IPS DF 4.7 (cell line): ENCODE measurements around the gene KCNQ1.

Experiments used
- DNase-seq: peaks from one replicate; pipeline ENCODE4 v3.0.0-alpha.2; 2013; ENCODE audit warnings: low spot score; ENCODE audit errors: extremely low read depth

The KCNQ1 gene

GRCh38 chr11:2803186-2804091 is 358.6 kb downstream of the KCNQ1 start:
- no peak for DNase-seq

DNA sequence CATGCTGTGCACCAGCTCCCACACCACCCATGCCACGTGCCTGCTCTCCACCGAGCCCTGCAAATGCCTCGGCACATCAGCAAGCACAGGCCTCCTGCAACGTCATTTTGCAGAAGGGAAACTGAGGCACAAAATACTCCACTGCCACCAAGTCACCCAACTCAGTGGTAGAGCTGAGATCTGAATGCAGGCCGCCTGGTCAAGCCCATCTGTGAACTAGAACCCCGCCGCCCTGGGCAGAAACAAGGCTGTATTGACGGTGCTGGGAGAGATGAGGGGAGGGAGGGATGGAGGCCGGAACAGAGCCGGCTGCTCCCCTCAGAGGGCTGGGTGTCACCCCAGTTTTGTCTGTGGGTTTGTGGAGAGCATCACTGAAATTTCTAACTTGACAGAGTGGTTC is 359.4 kb downstream of the KCNQ1 start:
- DNase-seq = no peak

DNA sequence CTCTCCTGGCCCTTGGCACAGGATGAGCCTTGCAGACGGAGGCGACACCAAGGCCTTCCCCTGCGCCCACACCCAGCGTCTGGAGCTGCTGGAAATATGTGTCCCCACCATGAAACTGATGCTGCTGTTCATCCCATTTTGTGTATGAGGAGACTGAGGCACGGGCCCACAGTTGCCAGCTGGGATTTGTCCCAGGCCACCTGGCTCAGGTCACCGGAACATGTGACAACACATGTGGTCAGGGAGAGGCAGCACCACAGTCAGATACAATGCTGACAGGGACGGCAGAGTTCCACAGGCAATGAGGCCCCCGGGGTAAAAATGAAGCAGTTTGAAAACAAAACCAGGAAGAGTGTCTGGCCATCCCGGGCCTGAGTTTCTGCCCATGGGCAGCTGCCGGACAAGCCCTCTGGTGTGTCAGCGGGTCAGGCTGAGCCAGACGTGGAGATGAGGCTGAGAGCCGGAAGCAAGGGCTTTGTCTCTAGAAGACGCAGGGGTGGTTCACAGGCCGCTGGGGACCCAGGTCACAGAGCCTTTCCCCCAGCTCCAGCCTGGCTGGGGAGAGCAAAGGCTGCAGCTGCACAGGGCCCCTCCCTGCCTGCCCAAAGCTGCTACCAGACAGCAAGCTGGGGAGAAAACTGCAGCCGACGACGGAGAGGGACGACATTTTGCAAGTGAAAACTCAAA is 360.0 kb downstream of the KCNQ1 start:
- no peak for DNase-seq

DNA sequence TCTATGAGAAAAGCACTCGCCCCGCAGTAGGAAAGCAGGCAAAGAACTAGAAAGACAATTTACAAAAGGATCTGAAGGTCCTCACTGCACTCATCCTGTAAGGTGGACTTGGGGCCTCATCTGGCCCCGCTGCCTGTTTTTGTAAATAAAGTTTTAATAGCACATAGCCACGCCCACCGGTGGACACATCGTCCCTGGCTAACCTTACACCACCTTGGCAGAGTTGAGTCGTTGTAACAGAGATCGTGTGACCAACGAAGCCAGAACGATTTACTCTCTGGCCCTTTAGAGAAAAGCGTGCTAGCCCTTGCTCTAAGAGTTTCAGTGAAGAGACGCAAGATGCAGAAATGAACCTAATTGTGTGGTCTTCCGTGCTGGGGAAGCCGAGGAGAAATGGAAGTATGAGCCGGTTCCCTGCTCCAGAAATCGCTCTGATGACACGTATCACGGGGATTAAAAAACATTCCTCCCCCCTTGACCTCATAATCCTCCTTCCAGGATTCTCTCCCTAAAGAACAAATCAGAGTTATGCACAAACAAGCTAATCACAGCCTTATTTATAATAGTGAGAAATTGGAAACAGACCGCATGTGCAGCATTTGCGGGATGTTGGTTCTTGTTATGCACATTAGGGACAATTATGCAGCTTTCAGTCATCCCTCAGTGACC is 360.7 kb downstream of the KCNQ1 start:
- DNase-seq = no peak

DNA sequence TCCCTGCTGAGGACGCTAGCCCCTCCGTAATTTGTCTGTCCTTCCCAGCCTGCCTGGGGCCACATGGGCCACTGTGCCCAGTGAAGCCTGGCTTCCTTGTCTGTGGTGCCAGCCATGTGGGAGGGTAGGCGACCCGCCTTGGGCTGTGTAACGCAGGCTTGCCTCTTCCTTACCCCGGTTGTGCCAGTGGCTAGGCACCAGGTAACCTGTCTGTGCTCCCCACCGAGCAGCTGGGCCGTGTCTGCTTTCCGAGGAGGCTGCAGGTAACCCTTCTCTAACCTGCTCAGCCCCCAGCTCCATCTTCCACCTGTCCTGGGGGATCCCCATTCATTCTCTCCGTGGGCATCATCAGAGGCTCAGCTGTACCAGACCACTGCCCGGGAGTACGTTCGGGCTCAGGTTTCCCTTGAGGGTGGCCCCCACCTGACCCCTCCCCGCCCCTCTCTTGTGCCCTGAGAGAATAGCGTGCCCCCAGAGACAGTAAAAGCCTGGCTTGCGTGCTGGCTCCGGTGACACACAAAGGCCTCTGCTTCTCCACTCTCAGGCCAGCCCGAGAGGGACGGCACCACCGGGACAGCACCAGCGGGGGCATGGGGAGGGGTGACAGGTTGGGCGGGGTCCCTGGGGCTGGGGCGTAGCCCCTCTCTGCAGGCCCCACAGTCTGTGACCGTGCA is 361.7 kb downstream of the KCNQ1 start:
- no peak for DNase-seq

GRCh38 chr11:2807025-2807681 is 362.3 kb downstream of the KCNQ1 start:
- DNase-seq = no peak

- no peak for DNase-seq
Measured at GRCh38 chr11:2807801-2808241, 363.0 kb downstream of the KCNQ1 start.

DNA sequence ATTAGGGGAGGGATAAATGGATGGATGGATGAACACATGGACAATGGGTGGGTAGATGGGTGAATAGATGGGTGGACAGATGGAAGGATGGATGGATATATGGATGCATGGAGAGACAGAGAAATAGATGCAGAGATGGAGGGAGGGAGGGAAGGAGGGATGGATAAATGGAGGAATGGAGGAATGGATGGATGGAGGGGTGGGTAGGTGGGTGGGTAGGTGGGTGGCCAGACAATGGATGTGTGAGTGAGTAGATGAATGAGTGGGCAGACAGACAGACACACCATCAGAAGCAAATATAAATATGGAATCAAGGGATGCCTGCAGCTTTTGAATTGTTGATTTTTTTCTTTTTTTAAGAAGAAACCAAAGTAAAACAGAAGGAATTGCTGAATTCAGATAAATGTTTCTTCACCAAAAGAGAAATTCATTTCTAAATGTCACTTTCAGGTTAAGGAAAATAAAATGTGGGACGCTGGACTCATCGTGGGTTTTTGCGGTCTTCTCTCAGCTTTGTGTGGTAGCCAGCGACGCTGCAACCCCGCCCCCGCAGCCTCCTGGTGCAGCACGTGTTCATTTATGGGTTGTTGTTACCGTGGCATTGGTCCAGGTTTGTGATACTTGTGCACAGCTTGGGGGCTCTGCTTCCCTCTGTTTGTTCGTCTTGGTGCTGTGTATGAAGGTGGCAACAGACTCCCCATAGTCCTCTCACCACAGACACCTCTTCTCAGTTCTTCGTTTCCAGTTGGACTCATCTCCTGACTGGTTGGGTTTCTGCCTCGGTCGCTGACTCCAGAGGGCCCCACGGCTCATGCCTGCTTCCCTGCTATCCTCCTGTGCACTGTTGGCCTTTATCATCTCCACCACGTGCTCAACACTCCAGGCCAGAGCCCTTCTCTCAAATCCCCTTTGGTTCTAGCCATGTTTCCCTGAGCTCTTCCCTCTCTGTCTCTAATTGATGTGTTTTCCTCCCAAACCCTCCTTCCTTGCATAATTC is 364.3 kb downstream of the KCNQ1 start:
- no peak for DNase-seq

GRCh38 chr11:2809854-2810253 is 365.0 kb downstream of the KCNQ1 start:
- DNase-seq = no peak

GRCh38 chr11:2810411-2811205 is 365.8 kb downstream of the KCNQ1 start:
- no peak for DNase-seq

DNA sequence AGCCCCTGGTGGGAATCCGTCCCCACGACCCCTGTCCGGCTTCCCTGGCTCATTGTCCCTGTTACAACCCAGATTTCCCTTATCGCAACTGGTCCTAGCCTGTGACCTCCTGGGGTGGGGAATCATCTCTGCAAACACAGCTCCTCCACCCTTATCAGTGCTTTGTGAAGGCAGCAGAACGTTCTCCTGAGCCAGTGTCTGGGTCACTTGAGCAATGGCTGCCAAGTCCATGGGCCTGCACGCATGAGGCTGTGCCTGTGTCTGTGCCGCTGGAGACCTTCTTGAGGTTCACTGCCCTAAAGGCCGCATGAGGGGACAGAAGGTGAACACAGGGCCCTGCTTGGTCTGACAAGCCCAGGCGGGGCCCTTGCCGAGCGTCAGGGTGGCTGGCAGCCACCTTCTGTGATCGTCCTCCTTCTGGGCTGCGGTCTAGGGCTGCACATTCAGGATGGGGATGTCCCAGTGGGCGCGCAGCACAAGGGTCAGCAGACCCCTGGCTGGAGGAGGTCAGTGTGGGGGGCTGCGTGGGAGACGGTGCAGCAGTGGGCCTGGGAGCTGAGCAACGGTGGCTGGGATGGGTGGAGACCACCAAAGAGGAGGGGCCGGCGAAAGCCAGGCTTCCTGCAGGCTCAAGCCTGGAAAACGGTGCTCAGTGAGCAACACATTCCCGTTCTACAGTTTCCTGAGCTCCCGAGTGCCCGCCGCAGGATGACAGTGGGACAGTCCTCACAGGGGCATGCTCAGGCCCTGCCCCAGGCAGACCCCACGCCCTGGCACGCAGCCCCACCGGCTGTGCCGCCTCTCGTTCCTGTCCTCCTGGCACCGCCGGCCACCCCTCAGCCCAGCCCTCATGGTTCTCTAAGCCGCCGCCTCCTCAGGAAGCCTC is 366.6 kb downstream of the KCNQ1 start:
- no peak for DNase-seq

GRCh38 chr11:2812371-2812991 is 367.7 kb downstream of the KCNQ1 start:
- no peak for DNase-seq

DNA sequence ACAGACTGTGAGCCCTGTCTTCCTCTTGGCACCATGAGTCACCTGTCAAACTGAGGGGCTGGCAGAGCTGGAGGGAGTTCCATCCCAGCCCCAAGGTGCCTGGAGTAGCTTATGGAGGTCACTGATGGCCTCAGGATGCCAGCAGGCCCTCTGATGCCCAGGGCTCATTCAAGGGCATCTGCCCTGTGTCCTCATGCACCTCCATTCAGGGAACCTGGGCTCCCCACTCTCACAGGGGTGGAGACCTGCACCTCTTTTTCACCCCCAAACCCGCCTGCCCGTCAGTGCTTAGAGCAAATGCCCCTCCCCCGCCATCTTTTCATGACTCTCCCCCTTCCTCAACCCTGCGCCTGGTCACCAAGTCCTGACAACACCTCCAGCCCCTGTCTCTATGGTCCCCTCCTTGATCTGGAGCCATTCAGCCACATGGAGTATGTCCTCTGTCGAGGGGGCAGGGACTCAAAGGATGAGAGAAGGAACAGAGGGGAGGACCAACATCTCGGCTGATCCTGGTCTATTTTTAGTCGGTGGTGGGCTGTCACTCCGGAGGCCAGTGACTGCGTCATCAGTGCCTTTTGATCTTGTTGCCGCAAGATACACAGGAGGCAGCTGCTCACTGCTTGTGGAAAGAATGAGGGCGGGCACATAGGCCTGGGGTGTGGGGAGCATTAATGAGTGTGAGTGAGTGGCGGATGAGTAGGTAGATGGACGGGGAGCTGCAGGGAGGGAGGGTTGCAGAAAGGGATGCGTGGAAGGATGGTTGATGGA is 368.5 kb downstream of the KCNQ1 start:
- no peak for DNase-seq

DNA sequence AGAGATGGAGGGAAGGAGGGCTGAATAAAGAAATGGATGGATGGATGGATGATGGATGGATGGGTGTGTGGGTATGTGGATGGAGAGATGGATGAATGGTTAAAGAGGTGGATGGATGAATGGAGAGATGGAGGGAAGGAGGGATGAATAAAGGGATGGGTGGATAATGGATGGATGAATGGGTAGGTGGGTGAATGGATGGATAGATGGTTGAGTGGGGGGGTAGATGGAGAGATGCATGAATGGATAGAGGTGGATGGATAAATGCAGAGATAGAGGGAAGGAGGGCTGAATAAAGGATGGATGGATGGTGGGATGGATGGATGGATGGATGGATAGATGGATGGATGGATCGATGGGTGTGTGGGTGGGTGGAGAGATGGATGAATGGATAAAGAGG is 369.2 kb downstream of the KCNQ1 start:
- no peak for DNase-seq

DNA sequence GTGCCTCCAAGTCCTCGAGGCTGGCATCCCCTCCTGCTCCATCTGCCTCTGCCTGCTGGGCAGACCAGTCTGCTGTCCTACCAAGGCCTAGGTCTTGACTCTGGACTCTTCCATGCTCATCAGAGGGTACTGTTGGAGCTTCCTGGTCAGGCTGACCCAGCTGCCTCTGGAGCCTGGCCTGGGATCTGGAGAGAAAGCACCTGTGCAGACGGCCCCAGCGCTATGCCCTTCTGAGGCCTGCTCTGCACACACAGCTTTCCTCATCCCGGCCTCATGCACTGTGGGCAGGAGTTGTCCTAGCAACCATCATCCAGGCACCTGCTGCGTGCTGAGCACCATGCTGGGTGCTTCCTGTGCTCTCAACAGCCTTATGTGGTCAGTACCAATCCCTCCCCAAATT is 369.9 kb downstream of the KCNQ1 start:
- DNase-seq = no peak

DNA sequence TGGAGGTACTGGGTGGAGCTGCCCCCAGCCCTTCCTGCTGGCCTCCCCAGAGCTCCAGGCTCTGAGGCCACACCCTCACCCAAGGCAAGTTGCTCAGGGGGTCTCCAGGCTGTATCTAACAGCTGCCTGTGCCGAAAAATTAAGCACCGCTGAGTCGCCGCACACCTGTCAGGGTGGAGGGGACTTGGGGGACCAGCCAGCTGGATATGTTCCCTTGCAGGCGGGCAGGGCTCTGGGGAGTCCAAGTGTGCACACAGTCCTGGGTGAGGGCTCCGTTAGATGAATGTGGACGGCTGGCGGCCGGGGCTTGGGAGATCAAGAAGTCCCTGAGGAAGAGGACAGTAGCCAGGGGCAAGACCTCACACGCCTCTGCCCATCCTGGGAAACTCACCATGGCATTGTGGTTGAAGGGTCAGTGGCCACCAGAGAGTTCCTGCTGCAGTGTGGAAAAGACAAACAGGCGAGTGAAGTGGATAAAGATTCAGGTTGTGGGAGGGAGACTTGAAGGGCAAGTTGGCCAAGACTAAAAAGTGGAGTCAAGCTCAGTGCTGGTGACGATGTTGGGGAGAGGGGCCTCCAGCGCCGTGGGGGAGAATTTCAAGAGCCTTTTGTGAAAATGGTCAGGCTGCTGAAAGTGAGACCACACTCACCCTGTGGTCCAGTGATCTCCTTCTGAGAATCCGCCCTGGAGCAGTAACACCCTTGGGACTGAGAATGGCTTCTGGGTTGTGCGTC is 371.1 kb downstream of the KCNQ1 start:
- no peak for DNase-seq
